ENCODE results near the gene TP53INP2. TPM values are rescaled to one million over a fixed set of nuclear protein-coding genes. Genes with fewer than 3 reads are reported as not detected.
"Not testable (repeated sequence)": the region's sequence is repeated elsewhere in the genome, so short reads cannot be mapped to it uniquely, and the experiment has no call there.

Gene TP53INP2
- total RNA-seq, 1 donor from 2014 or later = 178 TPM

DNA sequence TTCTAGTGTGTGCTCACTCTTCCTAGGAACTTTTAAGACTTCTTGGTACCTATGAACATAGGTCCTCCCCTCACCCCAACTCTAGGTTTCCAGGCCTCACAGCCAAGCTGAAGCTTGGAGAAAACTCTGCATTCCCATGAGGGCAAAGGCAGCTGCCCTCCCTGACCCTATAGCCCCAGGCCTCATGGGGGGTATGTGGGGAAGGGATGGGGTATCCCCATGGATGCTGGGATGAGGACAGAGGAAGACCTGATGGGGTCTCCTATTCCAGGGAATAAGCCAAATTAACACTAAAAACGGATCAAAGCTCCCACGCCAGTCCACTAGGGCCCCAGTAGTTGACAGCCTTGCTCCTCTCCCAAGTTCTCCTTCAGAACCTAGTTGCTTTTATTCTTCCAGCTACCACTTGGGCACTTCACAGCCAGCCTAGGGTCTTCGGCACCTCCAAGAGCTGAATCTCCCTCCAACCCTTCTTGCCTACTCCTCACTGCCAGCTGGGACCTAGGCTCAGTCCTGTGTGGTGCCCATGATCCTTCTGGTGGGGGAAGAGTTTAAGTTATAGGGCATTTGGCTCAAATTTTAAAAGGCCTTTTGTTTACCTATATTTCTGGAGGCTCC, 7.8 kb downstream of the TP53INP2 start:
- H3K36me3 Mint-ChIP-seq (ENCODE audit: unreplicated experiment) = no peaks in the 10 kb centered on the region
- TF ChIP-seq, protein P1, sequence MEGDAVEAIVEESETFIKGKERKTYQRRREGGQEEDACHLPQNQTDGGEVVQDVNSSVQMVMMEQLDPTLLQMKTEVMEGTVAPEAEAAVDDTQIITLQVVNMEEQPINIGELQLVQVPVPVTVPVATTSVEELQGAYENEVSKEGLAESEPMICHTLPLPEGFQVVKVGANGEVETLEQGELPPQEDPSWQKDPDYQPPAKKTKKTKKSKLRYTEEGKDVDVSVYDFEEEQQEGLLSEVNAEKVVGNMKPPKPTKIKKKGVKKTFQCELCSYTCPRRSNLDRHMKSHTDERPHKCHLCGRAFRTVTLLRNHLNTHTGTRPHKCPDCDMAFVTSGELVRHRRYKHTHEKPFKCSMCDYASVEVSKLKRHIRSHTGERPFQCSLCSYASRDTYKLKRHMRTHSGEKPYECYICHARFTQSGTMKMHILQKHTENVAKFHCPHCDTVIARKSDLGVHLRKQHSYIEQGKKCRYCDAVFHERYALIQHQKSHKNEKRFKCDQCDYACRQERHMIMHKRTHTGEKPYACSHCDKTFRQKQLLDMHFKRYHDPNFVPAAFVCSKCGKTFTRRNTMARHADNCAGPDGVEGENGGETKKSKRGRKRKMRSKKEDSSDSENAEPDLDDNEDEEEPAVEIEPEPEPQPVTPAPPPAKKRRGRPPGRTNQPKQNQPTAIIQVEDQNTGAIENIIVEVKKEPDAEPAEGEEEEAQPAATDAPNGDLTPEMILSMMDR (IDR thresholded peaks at IDR 0.05; ENCODE audit: partially characterized antibody, unreplicated experiment) = no peak
- no peak for DNase-seq
- H3K9me3 Mint-ChIP-seq (ENCODE audit: unreplicated experiment) = peaks cover 17% of the 10 kb centered on the region
- no peak overlapping the region for H3K27ac Mint-ChIP-seq (ENCODE audit: unreplicated experiment)
- peak overlapping the region; percentile 2 for H3K4me3 Mint-ChIP-seq (ENCODE audit: unreplicated experiment)
- peaks cover 22% of the 10 kb centered on the region for H3K4me1 Mint-ChIP-seq (ENCODE audit: low read depth, unreplicated experiment)
- peaks cover 4% of the 10 kb centered on the region for H3K27me3 Mint-ChIP-seq (ENCODE audit: unreplicated experiment)

DNA sequence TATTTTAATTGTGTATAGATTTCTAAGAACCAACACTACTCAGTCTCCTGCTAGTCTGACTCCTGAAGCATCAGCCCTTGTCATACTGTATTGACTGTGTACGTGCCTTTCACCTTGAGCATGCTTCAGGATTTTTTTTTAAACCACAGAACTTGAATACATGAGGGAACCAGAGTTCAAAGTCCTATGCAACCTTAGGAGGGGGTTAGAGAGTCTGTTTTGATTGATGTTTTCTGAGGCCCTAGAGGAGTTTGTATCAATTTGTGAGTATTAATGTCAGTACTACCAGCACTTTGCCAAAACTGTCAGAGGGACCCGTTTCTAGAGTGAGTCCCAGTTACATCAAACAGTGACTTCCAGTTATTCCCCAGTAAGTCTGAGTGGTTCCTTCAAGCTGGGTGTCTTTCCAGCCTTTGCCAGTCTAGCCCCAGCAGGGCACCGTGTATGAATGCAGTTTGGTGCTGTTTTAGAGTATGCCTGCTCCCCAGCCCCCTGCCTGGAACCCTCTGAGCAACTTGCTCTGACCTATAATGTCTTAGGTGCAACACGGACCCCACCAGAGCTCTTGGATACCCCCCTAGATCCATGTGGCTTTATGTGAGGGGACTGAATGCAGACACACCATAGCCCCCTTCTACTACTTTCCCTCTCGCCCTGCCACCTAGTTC, 8.5 kb downstream of the TP53INP2 start:
- TF ChIP-seq, protein P1 (IDR thresholded peaks at IDR 0.05; ENCODE audit: partially characterized antibody, unreplicated experiment) = no peak
- H3K9me3 Mint-ChIP-seq (ENCODE audit: unreplicated experiment) = peaks cover 17% of the 10 kb centered on the region
- peaks cover 4% of the 10 kb centered on the region for H3K27me3 Mint-ChIP-seq (ENCODE audit: unreplicated experiment)
- H3K4me3 Mint-ChIP-seq (ENCODE audit: unreplicated experiment) = peak overlapping the region; percentile 2
- H3K4me1 Mint-ChIP-seq (ENCODE audit: low read depth, unreplicated experiment) = peaks cover 16% of the 10 kb centered on the region
- peak overlapping the region; percentile 3 for H3K27ac Mint-ChIP-seq (ENCODE audit: unreplicated experiment)
- DNase-seq = no peak
- no peaks in the 10 kb centered on the region for H3K36me3 Mint-ChIP-seq (ENCODE audit: unreplicated experiment)

DNA sequence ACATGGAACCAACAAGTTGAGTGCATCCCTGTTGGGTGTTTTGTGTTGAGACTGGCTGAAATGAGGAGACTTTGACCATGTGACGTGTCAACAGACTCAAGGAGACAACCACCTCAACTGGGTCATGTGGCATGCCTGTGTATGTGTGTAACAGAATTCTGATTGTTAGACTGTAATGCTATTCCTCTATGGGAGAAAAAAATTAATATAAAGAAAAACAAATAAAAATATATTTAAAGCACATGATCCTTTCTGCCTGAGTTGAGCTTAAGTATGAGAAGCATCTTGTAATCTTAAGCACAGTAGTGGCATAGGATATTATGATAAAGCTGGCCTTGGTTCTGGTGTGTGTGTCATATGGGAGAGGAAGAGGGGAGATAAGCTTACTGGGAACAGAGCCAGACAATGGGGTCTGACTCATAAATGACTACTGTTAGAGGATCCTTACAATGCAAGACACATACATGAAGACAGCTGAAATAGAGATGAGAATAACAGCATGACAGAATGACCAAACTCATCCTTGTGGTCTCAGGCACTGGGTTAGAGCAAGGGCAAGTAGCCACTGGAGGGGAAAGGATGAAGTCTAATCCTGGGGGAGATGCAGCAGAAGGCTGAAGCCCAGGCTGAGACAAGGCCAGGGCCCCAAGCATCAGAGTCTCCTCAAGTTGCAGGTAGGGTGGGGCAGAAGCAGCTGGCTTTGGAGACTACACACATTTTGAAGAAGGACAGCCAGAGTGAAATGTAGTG, 9.2 kb downstream of the TP53INP2 start:
- H3K4me3 Mint-ChIP-seq (ENCODE audit: unreplicated experiment) = no peak overlapping the region
- peaks cover 11% of the 10 kb centered on the region for H3K9me3 Mint-ChIP-seq (ENCODE audit: unreplicated experiment)
- peak overlapping the region; percentile 20 for H3K27ac Mint-ChIP-seq (ENCODE audit: unreplicated experiment)
- H3K4me1 Mint-ChIP-seq (ENCODE audit: low read depth, unreplicated experiment) = peaks cover 13% of the 10 kb centered on the region
- peaks cover 4% of the 10 kb centered on the region for H3K27me3 Mint-ChIP-seq (ENCODE audit: unreplicated experiment)
- TF ChIP-seq, protein P1 (IDR thresholded peaks at IDR 0.05; ENCODE audit: partially characterized antibody, unreplicated experiment) = no peak
- DNase-seq = no peak
- H3K36me3 Mint-ChIP-seq (ENCODE audit: unreplicated experiment) = no peaks in the 10 kb centered on the region

DNA sequence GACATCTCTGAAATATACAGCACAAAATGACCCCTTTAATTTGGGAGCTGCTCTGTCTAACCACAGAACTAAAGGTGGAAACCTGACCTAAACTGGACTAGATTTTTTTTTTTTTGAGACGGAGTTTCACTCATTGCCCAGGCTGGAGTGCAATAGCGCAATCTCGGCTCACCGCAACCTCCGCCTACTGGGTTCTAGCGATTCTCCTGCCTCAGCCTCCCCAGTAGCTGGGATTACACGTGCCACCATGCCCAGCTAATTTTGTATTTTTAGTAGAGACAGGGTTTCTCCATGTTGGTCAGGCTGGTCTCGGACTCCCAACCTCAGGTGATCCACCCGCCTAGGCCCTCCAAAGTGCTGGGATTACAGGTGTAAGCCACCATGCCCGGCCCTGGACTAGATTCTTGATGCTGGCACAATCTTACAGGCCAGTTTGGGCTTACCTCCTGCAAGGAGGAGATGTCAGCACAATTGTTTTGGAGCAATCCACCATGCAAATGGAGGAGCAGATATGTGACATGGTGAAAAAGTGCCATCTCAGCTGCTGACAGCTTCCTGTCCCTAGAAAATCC, 9.9 kb downstream of the TP53INP2 start:
- H3K9me3 Mint-ChIP-seq (ENCODE audit: unreplicated experiment); DNase-seq; H3K27me3 Mint-ChIP-seq (ENCODE audit: unreplicated experiment); H3K27ac Mint-ChIP-seq (ENCODE audit: unreplicated experiment); H3K36me3 Mint-ChIP-seq (ENCODE audit: unreplicated experiment); H3K4me3 Mint-ChIP-seq (ENCODE audit: unreplicated experiment): not testable (repeated sequence)
- H3K4me1 Mint-ChIP-seq (ENCODE audit: low read depth, unreplicated experiment) = peaks cover 12% of the 10 kb centered on the region

DNA sequence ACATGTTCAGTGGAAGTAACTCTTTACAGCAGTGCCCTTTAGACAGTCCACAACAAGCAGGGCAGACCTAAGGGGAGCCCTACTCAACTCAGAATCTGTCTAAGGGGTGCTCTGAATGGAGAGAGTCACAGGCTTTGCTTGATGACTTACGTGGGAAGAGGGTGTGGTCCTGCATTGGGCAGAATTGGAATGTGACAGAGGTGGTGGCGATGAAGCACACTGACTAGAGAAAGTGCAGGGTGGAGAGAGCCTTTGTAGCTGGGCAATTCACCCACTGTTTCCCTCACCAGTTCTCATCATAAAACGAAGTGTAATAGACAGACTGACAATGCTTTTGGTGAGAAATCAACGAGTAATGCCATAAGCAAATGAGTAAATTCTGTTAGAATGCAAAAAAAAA, 11.2 kb downstream of the TP53INP2 start:
- TF ChIP-seq, protein P1 (IDR thresholded peaks at IDR 0.05; ENCODE audit: partially characterized antibody, unreplicated experiment) = no peak
- Mint-ChIP-seq H3K27me3 (ENCODE audit: unreplicated experiment) (peaks cover 3% of the 10 kb centered on the region), H3K27ac (ENCODE audit: unreplicated experiment) (no peak overlapping the region), H3K36me3 (ENCODE audit: unreplicated experiment) (no peaks in the 10 kb centered on the region), H3K4me1 (ENCODE audit: low read depth, unreplicated experiment) (peaks cover 9% of the 10 kb centered on the region), H3K4me3 (ENCODE audit: unreplicated experiment) (no peak overlapping the region), H3K9me3 (ENCODE audit: unreplicated experiment) (peaks cover 6% of the 10 kb centered on the region)
- DNase-seq = no peak
